Left hindlimb (tissue), 1 donor: ENCODE measurements around the gene GRB10.
"Not testable (repeated sequence)": the region's sequence is repeated elsewhere in the genome, so short reads cannot be mapped to it uniquely, and the experiment has no call there.

Experiments used
- DNase-seq: peaks from one replicate; pipeline ENCODE4 v3.0.0-alpha.2; 2018

The GRB10 gene

DNA sequence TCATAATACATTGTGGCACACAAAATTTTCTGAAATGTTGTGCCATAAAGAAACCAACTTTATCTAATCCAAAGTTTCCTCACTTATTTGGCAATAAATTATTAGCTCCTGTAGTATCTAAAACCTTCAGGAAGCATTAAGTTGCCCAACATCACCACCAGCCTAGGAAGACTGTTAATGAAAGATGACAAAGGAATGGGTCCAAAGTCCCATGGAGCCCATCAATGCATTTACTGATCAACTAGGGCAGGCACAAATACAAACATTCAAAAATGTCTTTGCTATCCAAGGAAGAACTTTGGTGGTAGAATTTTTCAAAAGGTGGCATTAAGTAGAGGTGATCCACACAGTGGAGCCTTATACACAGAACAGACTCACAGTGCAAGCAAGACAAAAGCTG is 4.5 kb downstream of the GRB10 start:
- DNase-seq, result no peak

DNA sequence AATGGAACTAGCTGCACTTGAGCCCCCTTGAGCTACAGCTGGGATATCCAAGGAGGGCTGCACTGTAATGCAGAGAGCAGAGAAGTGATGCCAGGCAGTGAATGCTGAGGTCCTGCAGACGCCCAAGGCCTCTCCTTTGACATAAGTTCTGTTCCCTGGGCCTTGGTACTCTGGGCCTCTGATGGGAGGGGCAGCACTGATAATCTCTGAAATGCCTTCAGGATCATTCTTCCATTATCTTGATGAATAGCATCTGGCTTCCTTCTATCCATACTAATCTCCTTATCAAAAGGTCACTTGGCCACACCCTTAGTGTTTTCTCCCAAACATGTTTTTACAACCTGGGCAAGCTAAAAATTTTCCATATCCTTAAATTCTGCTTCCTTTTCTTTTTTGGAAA is 6.9 kb downstream of the GRB10 start:
- no peak for DNase-seq

DNA sequence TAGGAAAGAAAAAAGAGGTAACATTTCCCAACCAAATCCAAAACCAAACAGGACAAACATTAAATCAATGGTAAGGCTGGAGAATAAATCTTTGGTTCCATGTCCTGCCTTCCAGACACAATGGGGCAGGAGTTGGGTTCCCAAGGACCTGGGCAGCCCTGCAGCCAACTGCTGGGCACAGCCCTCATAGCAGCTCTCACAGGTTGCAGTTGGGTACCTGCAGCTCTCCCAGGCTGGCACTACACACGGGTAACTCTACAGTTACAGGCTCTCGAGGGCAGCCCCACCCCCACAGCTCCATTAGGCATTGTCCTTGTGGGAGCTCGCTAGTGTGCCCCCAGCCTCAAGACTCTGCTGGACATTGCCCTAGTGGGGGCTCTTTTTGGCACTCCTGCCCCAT is 7.5 kb downstream of the GRB10 start:
- DNase-seq, result no peak

DNA sequence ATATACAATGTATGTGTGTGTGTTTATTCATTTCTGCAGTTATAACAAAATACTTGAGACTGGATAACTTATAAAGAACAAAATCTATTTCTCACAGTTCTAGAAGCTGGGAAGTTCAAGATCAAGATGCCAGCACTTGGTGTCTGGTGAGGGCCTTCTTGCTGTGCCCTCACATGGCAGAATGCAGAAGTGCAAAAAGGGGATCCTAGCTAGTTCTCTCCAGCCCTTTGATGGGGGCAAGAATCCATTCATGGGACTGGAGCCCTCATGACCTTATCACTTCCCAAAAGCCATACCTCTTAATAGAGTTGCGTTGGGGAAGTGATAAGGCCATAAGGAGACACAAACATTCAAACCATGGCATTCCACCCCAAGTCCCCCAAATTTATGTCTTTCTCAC is 8.4 kb downstream of the GRB10 start:
- no peak for DNase-seq

DNA sequence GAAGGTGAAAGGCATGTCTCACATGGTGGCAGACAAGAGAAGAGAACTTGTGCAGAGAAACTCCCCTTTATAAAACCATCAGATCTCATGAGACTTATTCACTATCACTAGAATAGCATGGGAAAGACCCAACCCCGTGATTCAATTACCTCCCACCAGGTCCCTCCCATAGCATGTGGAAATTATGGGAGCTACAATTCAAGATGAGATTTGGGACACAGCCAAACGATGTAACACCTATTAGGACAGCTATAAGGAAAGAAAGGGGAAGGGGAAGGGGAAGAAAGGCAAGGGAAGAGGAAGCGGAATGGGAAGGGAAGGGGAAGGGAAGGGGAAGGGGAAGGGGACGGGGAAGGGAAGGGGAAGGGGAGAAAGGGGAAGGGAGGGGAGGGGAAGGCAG is 9.6 kb downstream of the GRB10 start:
- DNase-seq, result not testable (repeated sequence)

DNA sequence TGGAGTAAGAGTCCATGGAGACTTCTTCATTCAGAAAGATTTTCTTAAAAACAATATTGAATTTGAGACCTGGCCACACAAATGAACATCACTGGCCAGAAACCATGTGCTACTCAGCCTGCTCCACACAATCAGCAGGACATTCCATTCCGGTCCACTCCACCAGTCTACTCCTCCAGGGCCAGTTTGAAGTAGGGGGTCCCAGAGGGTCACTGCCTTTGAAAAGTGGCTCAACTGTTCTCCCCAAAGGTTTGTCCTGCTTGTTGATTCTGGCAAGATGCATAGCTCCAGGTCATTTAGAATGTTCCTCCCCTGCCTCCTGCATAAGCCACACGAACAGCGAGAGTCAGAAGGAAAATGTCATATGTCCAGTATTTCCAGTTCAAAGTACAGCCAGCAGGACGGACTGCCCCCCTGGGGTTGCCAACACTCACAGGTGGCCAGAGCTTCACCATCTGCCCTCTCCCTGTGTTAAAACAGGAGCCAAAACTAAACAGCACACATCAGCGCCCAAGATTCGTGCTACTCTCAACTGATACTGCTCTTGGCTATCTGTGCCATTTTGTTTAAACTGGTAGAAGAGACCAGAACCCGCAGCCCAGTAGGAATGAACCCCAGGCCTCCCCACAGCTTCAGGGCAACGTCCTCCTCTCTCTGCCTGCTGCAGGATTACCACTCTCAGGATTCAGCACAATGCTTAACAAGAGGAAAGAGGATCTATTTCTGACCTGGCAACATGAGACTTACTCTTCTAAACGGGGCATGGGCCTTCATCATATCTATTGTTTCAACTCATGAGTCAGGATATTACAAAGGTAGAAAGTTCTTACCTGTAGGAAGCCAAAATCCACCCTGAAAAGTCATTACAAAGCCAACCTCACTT is 11.3 kb downstream of the GRB10 start:
- no peak for DNase-seq

DNA sequence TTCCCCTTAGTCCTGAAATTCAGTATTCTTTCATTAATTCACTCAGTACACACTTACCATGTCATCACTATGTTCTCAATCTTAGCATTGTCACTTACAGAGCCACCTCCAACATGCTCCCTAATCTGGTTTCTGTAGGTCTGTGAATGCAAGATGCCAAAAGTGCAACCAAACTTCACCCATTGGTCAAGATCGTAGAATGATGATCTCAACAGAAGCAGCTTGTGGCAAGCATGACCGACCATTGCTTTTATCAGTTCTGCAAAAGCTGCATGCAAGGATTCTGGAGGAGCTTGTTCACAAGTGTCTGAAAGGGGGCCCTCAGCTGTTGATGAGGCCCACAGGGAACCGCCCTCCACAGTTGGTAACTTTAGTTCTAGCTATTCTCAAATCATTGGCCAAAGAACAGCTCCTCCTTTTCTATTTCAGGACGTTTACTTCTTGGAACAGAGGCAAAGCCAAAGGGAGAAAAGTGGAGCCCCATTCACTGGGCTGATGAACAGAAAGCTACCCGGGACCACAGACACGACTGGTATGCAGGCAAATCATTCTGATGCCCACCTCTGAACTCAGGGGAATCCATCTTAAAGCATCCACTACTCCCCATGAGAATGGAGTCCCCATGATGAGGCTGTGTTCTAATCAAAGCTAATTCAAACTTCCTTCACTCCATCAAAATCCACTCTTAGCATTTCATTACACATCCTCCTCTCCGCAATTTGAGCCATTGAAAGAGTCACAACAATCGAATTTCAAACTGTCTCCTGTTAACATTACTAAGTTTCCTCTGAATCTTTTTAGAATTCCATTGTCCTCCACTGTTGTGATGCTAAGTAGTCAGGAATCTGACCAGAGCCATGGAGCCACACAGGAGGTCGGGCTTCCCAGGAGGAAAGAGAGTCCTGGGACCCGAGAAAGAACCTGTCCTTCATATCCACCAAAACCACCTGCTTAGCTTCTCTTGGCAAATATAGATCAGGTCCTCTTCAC is 13.9 kb downstream of the GRB10 start:
- no peak for DNase-seq

DNA sequence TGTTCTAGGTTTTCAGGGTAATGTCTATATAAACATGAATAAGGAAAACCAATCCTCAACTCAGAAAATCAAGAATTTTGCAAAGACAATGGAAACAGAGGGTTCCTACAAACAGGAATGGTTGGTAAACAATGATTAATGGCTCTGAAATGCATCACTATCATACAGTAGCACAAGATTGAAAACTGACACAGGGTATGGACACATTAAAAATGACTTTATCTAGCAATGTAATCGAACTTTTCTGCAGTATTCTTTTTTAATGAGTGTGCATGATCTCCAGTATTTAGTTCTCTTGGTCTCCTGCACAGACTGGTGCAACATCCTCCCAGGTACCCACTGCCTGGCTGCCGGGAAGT is 15.9 kb downstream of the GRB10 start:
- no peak for DNase-seq

DNA sequence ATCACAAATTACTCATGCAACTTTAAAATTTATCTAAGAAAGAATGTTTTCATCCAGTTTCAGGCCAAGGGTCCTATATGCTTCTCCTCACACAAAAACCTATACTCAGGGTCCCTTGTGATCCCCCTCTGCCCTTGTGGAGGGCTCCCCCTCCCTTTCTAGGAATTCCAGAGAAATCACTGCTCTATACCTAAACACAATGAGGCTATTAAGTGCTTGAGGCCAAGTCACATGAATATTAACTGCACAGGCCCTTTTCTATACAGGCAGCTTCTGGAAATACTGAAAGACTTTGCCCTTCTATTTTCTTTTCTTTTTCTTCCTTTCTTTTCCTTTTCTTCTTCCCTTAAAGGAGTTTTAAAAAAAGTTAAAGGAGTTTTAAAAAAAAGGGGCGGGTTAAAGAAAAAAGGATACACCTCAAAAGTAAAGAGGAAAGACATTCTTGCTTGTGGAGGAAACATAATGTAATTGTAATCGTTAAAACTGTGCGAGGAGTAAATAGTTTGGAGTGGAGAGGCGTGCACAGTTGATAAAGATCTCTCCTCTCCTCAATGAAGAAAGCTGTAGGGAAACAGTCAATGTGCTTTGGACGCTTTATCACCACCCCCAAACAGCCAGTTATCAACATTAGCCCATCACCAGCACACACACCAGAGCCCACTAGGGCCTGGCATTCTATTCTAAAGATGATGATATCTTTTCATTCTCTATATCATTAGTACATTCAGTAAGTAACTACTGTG is 16.4 kb downstream of the GRB10 start:
- DNase-seq, result no peak

DNA sequence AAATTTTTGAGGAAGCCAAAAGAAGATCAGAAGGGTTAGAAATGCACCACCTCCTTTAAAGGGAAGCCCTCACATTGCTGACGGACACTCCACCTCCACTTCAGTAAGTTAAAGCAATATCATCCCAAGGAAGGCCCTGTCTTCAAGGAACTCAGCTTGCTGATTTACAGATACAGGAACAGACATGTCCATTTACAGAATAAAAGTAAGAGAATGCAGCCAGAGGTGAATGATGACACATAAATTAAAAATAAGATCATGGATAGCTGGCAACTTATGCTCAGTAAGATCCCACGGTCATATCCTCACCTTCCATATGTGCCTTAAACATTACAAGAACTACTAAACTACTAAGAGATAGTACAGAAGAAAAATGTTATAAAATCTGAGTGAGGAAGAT is 20.4 kb downstream of the GRB10 start:
- DNase-seq, result no peak

DNA sequence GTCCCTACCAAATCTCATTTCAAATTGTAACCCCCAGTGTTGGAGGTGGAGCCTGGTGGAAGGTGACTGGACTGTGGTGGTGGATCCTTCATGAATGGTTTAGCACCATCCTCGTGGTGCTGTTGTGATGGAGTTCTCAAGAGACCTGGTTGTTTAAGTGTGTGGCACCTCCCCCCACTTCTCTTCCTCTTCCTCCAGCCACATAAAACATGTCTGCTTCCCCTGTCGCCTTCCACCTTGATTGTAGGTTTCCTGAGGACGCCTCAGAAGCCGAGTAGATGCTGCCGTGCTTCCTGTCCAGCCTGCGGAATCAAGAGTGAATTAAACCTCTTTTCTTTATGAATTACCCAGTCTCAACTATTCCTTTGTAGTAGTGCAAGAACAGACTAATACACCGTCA is 21.0 kb downstream of the GRB10 start:
- no peak for DNase-seq

DNA sequence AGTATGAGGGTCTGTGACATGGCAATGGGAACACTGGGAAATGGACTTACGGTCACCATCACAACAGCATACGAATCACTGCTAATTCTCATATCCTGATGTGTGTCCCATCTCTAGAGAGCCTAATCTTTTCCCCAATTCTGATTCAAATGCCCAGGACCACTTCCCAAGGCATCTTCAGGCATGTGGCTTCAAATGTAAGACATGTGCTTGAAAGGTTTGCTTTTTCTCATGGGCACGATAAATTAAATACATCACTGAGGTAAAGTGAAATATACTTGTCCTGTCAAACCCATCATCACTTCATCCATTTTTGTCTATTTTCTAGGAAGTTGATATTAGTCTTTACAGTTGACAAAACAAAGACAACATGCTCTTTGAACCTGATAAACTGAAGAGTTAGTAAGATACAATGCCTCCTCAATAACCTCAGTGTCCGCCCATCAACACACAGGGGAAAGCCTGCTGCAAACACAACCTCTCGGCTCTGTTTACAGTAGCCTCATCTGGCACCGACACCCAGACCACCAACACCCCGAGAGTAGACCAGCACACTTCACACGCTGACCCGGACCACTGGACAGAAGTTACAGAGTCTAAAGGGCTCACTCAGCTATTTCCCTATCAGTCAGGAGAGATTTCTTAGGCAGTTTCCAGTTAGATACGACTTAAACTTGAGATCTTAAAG is 24.8 kb downstream of the GRB10 start:
- DNase-seq, result no peak

DNA sequence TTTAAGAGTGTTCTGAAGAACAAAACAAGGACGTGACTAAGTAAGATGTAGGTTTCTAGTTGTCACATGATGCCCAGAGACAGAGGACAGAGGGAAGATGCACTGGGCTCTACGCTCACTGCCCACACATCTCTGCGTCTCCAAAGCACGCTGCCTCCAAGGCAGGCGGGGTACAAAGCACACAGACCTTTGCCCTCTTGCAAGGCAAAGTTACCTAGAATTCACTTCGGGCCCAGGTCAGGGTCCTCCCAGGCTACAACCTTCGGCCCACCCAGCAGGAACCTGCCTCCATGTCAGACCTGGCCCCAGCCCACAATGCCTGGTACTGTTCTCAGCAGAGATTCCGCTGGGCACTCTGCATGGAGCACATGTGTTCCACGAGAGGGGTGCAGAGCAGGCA is 26.5 kb downstream of the GRB10 start:
- DNase-seq, result no peak

DNA sequence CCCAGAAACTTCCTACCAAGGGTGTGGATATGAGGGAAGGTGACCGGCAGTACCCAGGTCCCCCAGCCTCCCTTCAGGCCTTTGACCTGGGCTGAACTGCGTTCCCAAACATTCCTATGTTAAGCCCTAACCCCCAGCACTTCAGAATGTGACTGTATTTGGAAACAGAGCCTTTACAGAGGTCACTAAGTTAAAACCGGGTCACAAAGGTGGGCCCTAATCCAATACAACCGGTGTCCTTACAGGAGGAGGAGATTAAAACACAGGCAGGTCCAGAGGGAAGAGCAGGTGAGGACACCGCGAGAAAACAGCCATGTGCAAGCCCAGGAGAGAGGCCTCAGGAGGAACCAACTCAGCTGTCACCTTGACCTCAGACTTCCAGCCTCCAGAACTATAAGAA is 28.0 kb downstream of the GRB10 start:
- no peak for DNase-seq

DNA sequence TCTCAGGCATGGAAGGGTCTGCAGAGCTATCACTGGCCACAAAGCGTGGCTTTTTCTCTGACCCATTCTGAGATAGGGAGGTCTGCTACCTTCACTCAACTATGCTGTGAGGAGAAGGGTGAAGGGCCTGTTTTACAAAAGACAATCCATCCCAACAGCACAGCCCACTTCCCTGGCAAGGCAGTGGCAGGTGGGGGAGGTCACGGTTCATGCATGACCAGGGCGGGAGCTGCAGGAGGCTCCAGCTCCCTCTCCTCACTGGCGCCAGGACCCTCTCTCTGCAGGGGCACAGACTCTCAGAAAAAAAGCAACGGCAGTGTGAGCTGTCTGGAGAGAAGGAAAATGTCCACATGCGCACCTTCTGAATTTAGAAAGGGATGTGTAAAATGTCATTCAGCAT is 28.5 kb downstream of the GRB10 start:
- no peak for DNase-seq

DNA sequence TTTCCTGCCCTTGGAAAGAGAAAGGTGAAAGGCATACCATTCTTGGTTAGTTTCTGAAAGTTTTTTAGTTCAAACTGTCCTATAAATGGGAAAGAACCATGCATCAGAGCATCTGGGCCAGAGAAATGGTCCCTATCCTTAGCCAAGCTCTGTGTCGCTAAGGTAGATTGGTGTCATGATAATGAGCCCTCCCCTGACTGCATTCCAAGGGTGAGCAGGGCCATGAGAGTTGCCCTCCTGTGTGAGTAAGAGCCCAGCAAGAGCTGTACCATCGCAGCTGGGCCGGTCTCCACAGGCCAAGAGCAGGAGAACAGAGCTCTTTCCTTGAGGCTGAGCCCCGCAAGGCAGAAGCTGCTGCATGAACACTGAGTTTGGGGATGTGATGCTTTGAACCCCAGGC is 30.3 kb downstream of the GRB10 start:
- DNase-seq, result no peak

DNA sequence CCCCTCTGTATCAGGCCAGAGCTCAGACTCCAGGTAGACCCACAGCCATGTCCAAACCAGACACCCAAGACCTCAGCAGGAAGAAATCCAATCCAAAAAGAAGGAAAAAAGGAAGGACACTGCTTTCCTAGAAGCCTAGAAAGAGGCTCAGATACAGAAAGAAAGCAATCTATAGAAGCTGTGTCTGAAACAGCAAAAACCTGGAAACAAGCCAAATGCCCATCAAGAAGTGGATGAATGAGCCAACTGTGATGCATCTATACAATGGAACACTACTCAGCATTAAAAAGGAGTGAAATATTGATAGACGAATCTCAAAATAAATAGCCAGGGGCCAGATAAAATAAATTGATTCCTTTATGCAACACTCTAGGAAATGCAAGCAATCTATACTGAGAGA is 31.6 kb downstream of the GRB10 start:
- no peak for DNase-seq

DNA sequence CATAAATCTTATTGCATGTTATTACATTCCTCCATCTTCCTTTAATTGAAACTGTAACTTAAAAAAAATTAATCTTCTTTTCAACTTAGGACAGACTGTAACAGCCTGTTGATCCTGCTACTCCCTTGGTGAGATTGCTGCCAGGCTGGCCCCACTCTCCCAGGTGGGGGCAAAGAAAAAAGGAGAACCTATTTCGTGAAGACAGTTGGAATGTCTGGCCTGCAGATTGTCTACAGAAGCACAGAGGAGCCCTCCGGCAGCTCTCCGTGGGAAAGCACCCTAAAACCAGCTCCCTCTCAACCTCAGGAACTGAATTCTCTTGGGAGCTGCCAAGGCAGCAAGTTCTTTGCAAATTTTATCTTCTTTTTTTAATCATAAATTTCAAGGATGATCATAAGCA is 32.8 kb downstream of the GRB10 start:
- no peak for DNase-seq

DNA sequence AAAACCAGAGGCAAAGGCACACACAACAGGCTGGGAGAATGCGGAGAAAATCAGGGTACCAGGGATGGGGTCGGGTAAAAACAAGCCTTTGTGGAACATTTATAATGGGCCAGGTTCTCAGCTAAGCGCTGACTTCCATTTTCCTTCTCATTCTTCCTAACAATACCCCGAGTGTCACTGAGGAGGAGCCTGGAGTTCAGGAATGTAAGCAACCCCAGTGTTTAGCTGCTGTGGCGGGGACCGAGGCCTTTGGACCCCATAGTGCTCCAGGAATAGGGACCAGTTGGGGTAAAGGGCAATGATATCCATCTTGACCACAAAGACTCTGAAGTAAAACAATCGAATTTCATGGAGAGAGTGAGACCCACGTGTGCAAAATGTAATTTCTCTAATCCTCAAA is 34.2 kb downstream of the GRB10 start:
- DNase-seq, result no peak

DNA sequence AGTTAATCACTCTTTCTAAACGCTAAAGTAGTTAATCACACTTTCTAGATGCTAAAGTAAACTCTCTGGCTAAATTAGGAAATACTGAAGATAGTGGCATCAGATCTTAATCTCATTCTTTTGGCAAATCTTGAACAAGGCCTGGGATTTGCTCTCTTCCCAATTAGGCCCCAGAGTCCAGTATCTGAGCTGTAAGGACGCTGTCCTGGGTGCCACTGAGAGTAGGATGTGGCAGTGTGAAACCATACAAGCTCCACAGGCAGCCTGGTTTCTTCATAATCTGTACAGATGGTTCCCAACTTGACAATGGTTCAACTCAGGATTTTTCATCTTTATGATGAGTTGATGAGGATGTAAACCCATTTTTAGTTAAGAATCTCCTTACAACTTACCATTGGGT is 36.9 kb downstream of the GRB10 start:
- DNase-seq, result no peak

DNA sequence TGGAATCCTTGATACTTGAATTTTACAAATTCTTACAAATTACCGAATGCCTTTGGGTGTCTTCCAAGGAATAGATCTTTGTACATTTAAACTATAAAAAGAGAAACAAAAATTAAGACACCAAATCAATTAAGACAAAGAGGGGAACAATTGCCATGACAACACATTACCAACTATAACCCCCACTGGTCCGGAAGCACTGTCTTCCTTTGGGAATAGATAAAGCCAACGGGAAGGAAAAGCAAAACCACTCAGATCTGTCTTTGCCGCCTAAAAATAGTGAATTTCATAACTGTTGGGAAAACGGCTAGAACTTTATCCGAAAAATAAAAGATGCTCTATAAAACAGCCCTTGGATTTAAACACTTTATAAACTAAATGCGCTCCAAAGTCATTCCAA is 37.4 kb downstream of the GRB10 start:
- DNase-seq, result no peak

DNA sequence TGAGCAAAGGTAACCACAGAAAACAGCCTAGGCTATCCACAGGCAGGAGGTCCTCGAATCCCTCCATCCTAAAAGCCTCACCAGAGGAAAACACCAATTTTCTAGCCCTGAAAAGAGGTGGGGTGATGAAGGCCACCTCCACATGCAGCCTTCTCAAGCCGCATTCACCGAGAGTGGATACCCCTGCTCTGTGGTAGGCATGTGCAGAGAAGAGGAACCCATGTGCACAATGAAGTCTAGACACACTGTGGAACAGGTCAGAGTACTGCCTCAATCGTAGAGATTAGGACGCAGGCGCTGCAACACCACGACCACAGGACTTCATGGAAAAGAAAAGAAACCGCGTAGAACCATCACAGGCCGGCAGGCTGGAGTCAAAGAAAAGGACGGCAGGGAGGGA is 38.8 kb downstream of the GRB10 start:
- no peak for DNase-seq

DNA sequence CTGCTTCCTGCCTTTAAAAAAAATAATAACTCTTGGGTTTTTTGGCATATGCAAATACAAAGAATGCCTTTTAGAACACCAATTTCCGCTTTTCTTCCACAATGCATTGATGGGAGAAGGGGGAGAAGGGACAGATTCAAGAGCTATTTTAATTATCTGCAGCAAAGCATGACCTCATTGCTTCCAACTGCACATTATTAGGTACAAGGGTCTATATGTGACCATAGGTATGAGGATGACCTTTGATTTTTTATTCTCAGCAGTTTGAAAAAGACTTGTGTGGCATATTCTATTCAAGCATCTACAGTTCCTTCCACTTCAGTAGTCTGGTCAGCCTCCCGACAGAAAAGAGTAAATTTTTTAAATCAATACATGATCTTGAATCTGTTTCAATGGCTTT is 39.7 kb downstream of the GRB10 start:
- DNase-seq, result no peak
